Sigmoid colon (tissue), 7 donors: ENCODE measurements around the gene USP2. TPM values are rescaled to one million over a fixed set of nuclear protein-coding genes. Genes with fewer than 3 reads are reported as not detected.

Experiments
- DNase-seq: peaks from one replicate; pipeline ENCODE4 v3.0.0-alpha.2; 2019
- H3K27ac ChIP-seq, 4 donors: fragments of 200-600 bp; sonication (generic); one replicate each; pipeline ENCODE4 v1.5.1; 2016 to 2019; ENCODE audit warnings: mild to moderate bottlenecking in 1 of 4
- H3K27me3 ChIP-seq, 3 donors: fragments of 200-600 bp; sonication (generic); one replicate each; pipeline ENCODE4 v1.5.1; 2019; ENCODE audit warnings: mild to moderate bottlenecking in 1 of 3
- H3K36me3 ChIP-seq, 4 donors: fragments of 200-600 bp; sonication (generic); one replicate each; pipeline ENCODE4 v1.5.1; 2016 to 2019
- H3K4me1 ChIP-seq, 4 donors: fragments of 200-600 bp; sonication (generic); one replicate each; pipeline ENCODE4 v1.5.1; 2017 to 2019
- H3K4me3 ChIP-seq, 4 donors: fragments of 200-600 bp; sonication (generic); one replicate each; pipeline ENCODE4 v1.5.1; 2017 to 2019; ENCODE audit warnings: mild to moderate bottlenecking in 2 of 4, moderate library complexity in 1 of 4
- H3K9me3 ChIP-seq, 4 donors: fragments of 200-600 bp in 3 of 4; sonication (generic) in 3 of 4; one replicate each; pipeline versions ENCODE4 v1.5.1 to v1.6.1; 2013 to 2019
- CTCF ChIP-seq, 4 experiments: fragments of 450-650 bp in 3 of 4; fragments of 200-600 bp in 1 of 4; IDR thresholded peaks; one replicate each; pipeline ENCODE4 v1.5.1; 2016 to 2019; ENCODE audit warnings: antibody characterized with exemption in 4 of 4, mild to moderate bottlenecking in 3 of 4, moderate library complexity in 2 of 4
- EP300 ChIP-seq, 4 donors: sonication (generic); formaldehyde crosslinking; IDR thresholded peaks; one replicate each; pipeline ENCODE4 v1.6.1; 2017; ENCODE audit warnings: antibody characterized with exemption in 4 of 4
- POLR2A ChIP-seq, 2 donors: fragments of 450-650 bp; IDR thresholded peaks; one replicate each; pipeline ENCODE4 v1.6.1; 2016; ENCODE audit warnings: antibody characterized with exemption in 2 of 2, mild to moderate bottlenecking in 2 of 2, moderate library complexity in 2 of 2
- POLR2AphosphoS5 ChIP-seq, 4 donors: sonication (generic); formaldehyde crosslinking; IDR thresholded peaks; one replicate each; pipeline ENCODE4 v1.6.1; 2017; ENCODE audit warnings: antibody characterized with exemption in 4 of 4
- WGBS, 2 donors: extraction: QIAGEN DNeasy Blood & Tissue Kit; methylation state at CpG; one replicate each; pipeline ENCODE4 v1.1.7; 2013; 5-methylcytosine and 5-hydroxymethylcytosine counted together
- intact Hi-C: fragments of 100-400 bp; cut with DNase I; formaldehyde crosslinking; loops from one replicate; pipeline ENCODE4 v1.15.1; 2023
- polyA plus RNA-seq, 3 donors: library from polyadenylated mRNA; stranded (reverse); fragments of 200-250 nt; gene quantifications; one replicate each; pipeline ENCODE4 v1.2.3, GENCODE V29; 2013
- total RNA-seq, 4 donors: library from RNA; depleted of rRNA; stranded (reverse); fragments of >200 nt; gene quantifications; one replicate each; pipeline ENCODE4 v1.1.0, GENCODE V29; 2016
- donor health status: healthy with polysubstance abuse.
- donor health status: Bipolar disorder and iron deficiency.
- donor health status: healthy.

The USP2 gene
- total and polyA plus RNA-seq, 7 donors: 0.71 to 13.2 (median 1.9) TPM

GRCh38 chr11:119334174-119334930 is 47.1 kb downstream of the USP2 start, which contains the start of gene RNF26:
Gene RNF26, plus strand, starts transcription at chr11:119334527. Its CDS starts 596 bp downstream, at chr11:119335123.
- TF ChIP-seq CTCF (IDR thresholded peaks at IDR 0.05) (no peak), POLR2AphosphoS5 (IDR thresholded peaks at IDR 0.05) (peak; percentile 75 to 94 (median 86)), POLR2A (IDR thresholded peaks at IDR 0.05) (peak; percentile 47 to 60)
- Histone ChIP-seq H3K4me3 (peak within 1 kb of the TSS; percentile 75 to 86 (median 84)), H3K9me3 (no peaks in the 10 kb centered on the region), H3K36me3 (peaks cover 0 to 9% (median 0%) of the 10 kb centered on the region in 4 donors), H3K27me3 (peaks cover 0 to 1% (median 0%) of the 10 kb centered on the region in 3 donors), H3K4me1 (peaks cover 0 to 46% (median 39%) of the 10 kb centered on the region in 4 donors), H3K27ac (peak within 1 kb of the TSS; percentile 85 to 89 (median 88))
- intact Hi-C loops: no loop called here
- peak; percentile 99 for DNase-seq
- 0% methylated on average over 54 of the region's 54 CpGs for WGBS, 2 donors

- peaks cover 0 to 9% (median 0%) of the 10 kb centered on the region in 4 donors for H3K36me3 ChIP-seq
- no peak for TF ChIP-seq POLR2A (IDR thresholded peaks at IDR 0.05)
- no peak for TF ChIP-seq CTCF (IDR thresholded peaks at IDR 0.05)
- TF ChIP-seq POLR2AphosphoS5 (IDR thresholded peaks at IDR 0.05): no peak
- no peak for TF ChIP-seq EP300 (IDR thresholded peaks at IDR 0.05)
- H3K4me1 ChIP-seq: peaks cover 0 to 26% (median 20%) of the 10 kb centered on the region in 4 donors
- H3K4me3 ChIP-seq: no peak overlapping the region
- H3K9me3 ChIP-seq: no peaks in the 10 kb centered on the region
- H3K27me3 ChIP-seq: no peaks in the 10 kb centered on the region
- H3K27ac ChIP-seq: no peak overlapping the region
- DNase-seq: no peak
- intact Hi-C loops: no loop called here
- WGBS, 2 donors: 79 to 80% methylated on average over 4 of the region's 4 CpGs
Measured at GRCh38 chr11:119332111-119332765, 49.3 kb downstream of the USP2 start.

DNA sequence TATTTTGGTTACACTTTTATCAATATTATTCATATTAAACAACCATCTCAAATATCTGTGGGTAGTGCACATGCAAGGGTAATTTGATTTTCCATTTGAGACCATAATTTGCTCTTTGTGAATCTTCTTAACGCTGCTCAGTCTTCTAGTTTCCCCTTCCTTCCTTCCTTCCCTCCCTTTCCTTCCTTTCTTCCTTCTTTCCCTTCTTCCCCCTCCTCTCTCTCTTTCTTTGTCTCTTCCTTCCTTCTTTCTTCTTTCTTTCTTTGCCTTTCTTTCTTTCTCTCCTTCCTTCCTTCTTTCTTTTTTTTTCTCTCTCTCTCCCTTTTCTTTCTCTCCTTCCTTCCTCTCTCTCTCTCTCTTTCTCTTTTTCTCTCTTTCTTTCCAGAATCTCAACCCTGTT is 51.3 kb downstream of the USP2 start:
- no peak overlapping the region for H3K27ac ChIP-seq
- WGBS, 2 donors: 51 to 70% methylated on average over 1 of the region's 1 CpG
- no peak for DNase-seq
- H3K36me3 ChIP-seq: no peaks in the 10 kb centered on the region
- H3K4me3 ChIP-seq: no peak overlapping the region
- H3K27me3 ChIP-seq: no peaks in the 10 kb centered on the region
- peaks cover 0 to 7% (median 5%) of the 10 kb centered on the region in 4 donors for H3K4me1 ChIP-seq
- intact Hi-C loops: no loop called here
- no peak for TF ChIP-seq POLR2AphosphoS5 (IDR thresholded peaks at IDR 0.05)
- no peak for TF ChIP-seq EP300 (IDR thresholded peaks at IDR 0.05)
- no peak for TF ChIP-seq CTCF (IDR thresholded peaks at IDR 0.05)
- no peak for TF ChIP-seq POLR2A (IDR thresholded peaks at IDR 0.05)
- no peaks in the 10 kb centered on the region for H3K9me3 ChIP-seq

DNA sequence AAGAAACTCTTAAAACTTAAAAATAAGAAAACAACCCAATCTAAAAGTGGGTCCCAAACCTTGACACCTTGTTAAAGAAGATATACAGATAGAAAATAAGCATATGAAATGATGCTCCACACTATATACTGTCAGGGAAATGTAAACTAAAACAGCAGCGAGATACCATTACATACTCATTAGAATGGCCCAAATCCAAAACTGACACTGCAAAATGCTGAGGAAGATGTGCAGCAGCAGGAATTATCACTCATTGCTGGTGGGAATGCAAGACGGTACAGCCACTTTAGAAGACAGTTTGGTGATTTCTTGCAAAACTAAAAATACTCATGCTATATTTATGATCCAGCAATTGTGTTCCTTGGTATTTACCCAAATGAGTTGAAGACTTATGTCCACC is 52.2 kb downstream of the USP2 start:
- Histone ChIP-seq H3K27me3 (no peaks in the 10 kb centered on the region), H3K27ac (no peak overlapping the region), H3K4me1 (peaks cover 0 to 2% (median 0%) of the 10 kb centered on the region in 4 donors), H3K4me3 (no peak overlapping the region), H3K36me3 (no peaks in the 10 kb centered on the region), H3K9me3 (no peaks in the 10 kb centered on the region)
- intact Hi-C loops: no loop called here
- TF ChIP-seq POLR2AphosphoS5 (IDR thresholded peaks at IDR 0.05) (no peak), POLR2A (IDR thresholded peaks at IDR 0.05) (no peak), EP300 (IDR thresholded peaks at IDR 0.05) (no peak), CTCF (IDR thresholded peaks at IDR 0.05) (no peak)
- no peak for DNase-seq
- WGBS, 2 donors: 64 to 76% methylated on average over 2 of the region's 2 CpGs
